H9 (cell line): ENCODE results near the gene VWA8. TPM values are rescaled to one million over a fixed set of nuclear protein-coding genes. Genes with fewer than 3 reads are reported as not detected.

Experiments used
- DNase-seq: peaks from one replicate; pipeline ENCODE4 v3.0.0-alpha.2; 2017
- H2AFZ ChIP-seq: one replicate; pipeline ENCODE4 v1.6.1; 2013; ENCODE audit warnings: mild to moderate bottlenecking, low read length, control low read depth, moderate library complexity
- H2AK5ac ChIP-seq: 2 replicates; pipeline ENCODE4 v1.6.1; 2013; ENCODE audit warnings: low read length, control low read depth, mixed read lengths; ENCODE audit not compliant: insufficient read length
- H2BK120ac ChIP-seq: one replicate; pipeline ENCODE4 v1.6.1; 2013; ENCODE audit warnings: low read depth, mild to moderate bottlenecking, low read length, control low read depth, inconsistent platforms; ENCODE audit not compliant: poor library complexity, severe bottlenecking
- H2BK12ac ChIP-seq: 2 replicates; pipeline ENCODE4 v1.6.1; 2013; ENCODE audit warnings: low read length, control low read depth, mixed read lengths, low read depth; ENCODE audit not compliant: insufficient read length
- H2BK15ac ChIP-seq: 2 replicates; pipeline ENCODE4 v1.6.1; 2013; ENCODE audit warnings: low read depth, low read length, control low read depth
- H2BK20ac ChIP-seq: one replicate; pipeline ENCODE4 v1.6.1; 2013; ENCODE audit warnings: low read depth, mild to moderate bottlenecking, low read length, control low read depth, inconsistent platforms; ENCODE audit not compliant: poor library complexity, severe bottlenecking
- H2BK5ac ChIP-seq: 2 replicates; pipeline ENCODE4 v1.6.1; 2013; ENCODE audit warnings: low read length, control low read depth, mixed read lengths; ENCODE audit not compliant: insufficient read length
- H3K14ac ChIP-seq: 2 replicates; pipeline ENCODE4 v1.6.1; 2013; ENCODE audit warnings: low read length, control low read depth; ENCODE audit not compliant: insufficient read depth
- H3K18ac ChIP-seq: 2 replicates; pipeline ENCODE4 v1.6.1; 2013; ENCODE audit warnings: low read depth, mild to moderate bottlenecking, mixed read lengths, low read length, control low read depth; ENCODE audit not compliant: insufficient read length
- H3K23ac ChIP-seq: 2 replicates; pipeline ENCODE4 v1.6.1; 2013; ENCODE audit warnings: low read length, control low read depth, mixed read lengths, low read depth; ENCODE audit not compliant: insufficient read length
- H3K23me2 ChIP-seq: 2 replicates; pipeline ENCODE4 v1.6.1; 2013; ENCODE audit warnings: low read depth, mild to moderate bottlenecking, mixed read lengths, low read length, control low read depth; ENCODE audit not compliant: insufficient read length, poor library complexity, severe bottlenecking
- H3K27ac ChIP-seq: 2 replicates; pipeline ENCODE4 v1.5.1; 2013; ENCODE audit warnings: low read length, control low read depth, mixed read lengths, low read depth; ENCODE audit not compliant: insufficient read length
- H3K27me3 ChIP-seq: 2 replicates; pipeline ENCODE4 v1.6.1; 2013; ENCODE audit warnings: low read length, control low read depth, inconsistent platforms; ENCODE audit not compliant: insufficient read depth
- H3K4ac ChIP-seq: 2 replicates; pipeline ENCODE4 v1.6.1; 2013; ENCODE audit warnings: low read depth, mild to moderate bottlenecking, control low read depth, inconsistent platforms, low read length, moderate library complexity
- H3K4me1 ChIP-seq: 2 replicates; pipeline ENCODE4 v1.6.1; 2013; ENCODE audit warnings: low read length, control low read depth, inconsistent platforms; ENCODE audit not compliant: insufficient read depth
- H3K4me2 ChIP-seq: 2 replicates; pipeline ENCODE4 v1.6.1; 2013; ENCODE audit warnings: low read length, control low read depth, mixed read lengths; ENCODE audit not compliant: insufficient read length, insufficient read depth
- H3K56ac ChIP-seq: 2 replicates; pipeline ENCODE4 v1.6.1; 2013; ENCODE audit warnings: low read depth, mild to moderate bottlenecking, mixed read lengths, low read length, control low read depth; ENCODE audit not compliant: insufficient read length
- H3K79me1 ChIP-seq: 2 replicates; pipeline ENCODE4 v1.6.1; 2013; ENCODE audit warnings: low read depth, mild to moderate bottlenecking, moderate library complexity, low read length, control low read depth, inconsistent platforms; ENCODE audit not compliant: insufficient read depth, poor library complexity, severe bottlenecking
- H3K79me2 ChIP-seq: 2 replicates; pipeline ENCODE4 v1.6.1; 2013; ENCODE audit warnings: low read length, control low read depth, inconsistent platforms; ENCODE audit not compliant: insufficient read depth
- H3K9ac ChIP-seq: 2 replicates; pipeline ENCODE4 v1.6.1; 2013; ENCODE audit warnings: low read length, control low read depth, mixed read lengths; ENCODE audit not compliant: insufficient read length; ENCODE audit errors: extremely low read depth
- H3K9me3 ChIP-seq: one replicate; pipeline ENCODE4 v1.6.1; 2013; ENCODE audit warnings: low read depth, low read length, inconsistent platforms; ENCODE audit not compliant: control insufficient read depth
- H3T11ph ChIP-seq: one replicate; pipeline ENCODE4 v1.6.1; 2013; ENCODE audit warnings: mild to moderate bottlenecking, low read length, control low read depth, inconsistent platforms
- H4K20me1 ChIP-seq: one replicate; pipeline ENCODE4 v1.6.1; 2013; ENCODE audit not compliant: control insufficient read depth, insufficient read length, insufficient read depth
- H4K5ac ChIP-seq: 2 replicates; pipeline ENCODE4 v1.6.1; 2013; ENCODE audit warnings: low read depth, mild to moderate bottlenecking, mixed read lengths, low read length, control low read depth; ENCODE audit not compliant: insufficient read length
- H4K8ac ChIP-seq: replicated peaks from 2 replicates; pipeline ENCODE4 v1.6.1; 2013; ENCODE audit warnings: low read length, control low read depth, mixed read lengths, low read depth; ENCODE audit not compliant: insufficient read length
- H4K91ac ChIP-seq: 2 replicates; pipeline ENCODE4 v1.6.1; 2013; ENCODE audit warnings: low read depth, mild to moderate bottlenecking, moderate library complexity, mixed read lengths, low read length, control low read depth; ENCODE audit not compliant: insufficient read length
- H3K27ac Mint-ChIP-seq, 3 experiments: 2 replicates in 2 of 3; 3 replicates in 1 of 3; pipeline ENCODE4 v1.8.0; 2020 to 2021; ENCODE audit warnings: mixed read lengths in 3 of 3, mild to moderate bottlenecking in 1 of 3, moderate library complexity in 1 of 3
- H3K27me3 Mint-ChIP-seq: 2 replicates; pipeline ENCODE4 v1.8.0; 2021; ENCODE audit warnings: low read depth, mild to moderate bottlenecking, moderate library complexity, mixed read lengths
- H3K36me3 Mint-ChIP-seq, 3 experiments: 2 replicates in 2 of 3; 3 replicates in 1 of 3; pipeline ENCODE4 v1.8.0; 2020 to 2021; ENCODE audit warnings: low read depth in 3 of 3, mixed read lengths in 3 of 3; ENCODE audit not compliant: insufficient read depth in 1 of 3
- H3K4me1 Mint-ChIP-seq, 2 experiments: 2 replicates each; pipeline ENCODE4 v1.8.0; 2020; ENCODE audit warnings: mixed read lengths in 2 of 2
- H3K4me3 Mint-ChIP-seq, 2 experiments: 2 replicates in 1 of 2; 3 replicates in 1 of 2; pipeline ENCODE4 v1.8.0; 2020 to 2021; ENCODE audit warnings: mild to moderate bottlenecking in 2 of 2, mixed read lengths in 2 of 2, moderate library complexity in 1 of 2
- H3K9me3 Mint-ChIP-seq, 2 experiments: 2 replicates in 1 of 2; 3 replicates in 1 of 2; pipeline ENCODE4 v1.8.0; 2020; ENCODE audit warnings: mild to moderate bottlenecking in 2 of 2, mixed read lengths in 2 of 2, moderate library complexity in 1 of 2
- CTCF ChIP-seq: fragments of 200-600 bp; sonication (generic); conservative IDR thresholded peaks from 3 replicates; pipeline ENCODE4 v1.8.0; 2021; ENCODE audit warnings: antibody characterized with exemption, mild to moderate bottlenecking
- WGBS: extraction: QIAGEN DNeasy Blood & Tissue Kit; methylation state at CpG from one replicate; pipeline ENCODE4 v1.1.7; 2013; ENCODE audit warnings: missing lambda C conversion rate, low lambda C conversion rate, mixed read lengths; ENCODE audit not compliant: insufficient read length; ENCODE audit errors: extremely low coverage; 5-methylcytosine and 5-hydroxymethylcytosine counted together
- total RNA-seq: library from RNA; stranded (reverse); gene quantifications from 2 replicates; pipeline ENCODE4 v1.2.1, GENCODE V29; 2021

VWA8 gene
- total RNA-seq, 1 experiment from 2014 or later, result 17.4 TPM

- no peaks in the 10 kb centered on the region for H4K20me1 ChIP-seq
- Mint-ChIP-seq H3K27me3 (peaks cover 4% of the 10 kb centered on the region; the same call in 1 of the 2 replicates), H3K27ac (no peak overlapping the region), H3K4me1 (peaks cover 10 to 11% of the 10 kb centered on the region in 2 experiments), H3K9me3 (no peaks in the 10 kb centered on the region), H3K36me3 (no peaks in the 10 kb centered on the region), H3K4me3 (no peak overlapping the region)
- H3K27ac ChIP-seq, result no peak overlapping the region
- no peak overlapping the region for H4K8ac ChIP-seq
- H3K14ac ChIP-seq, result no peak overlapping the region
- no peak overlapping the region for H2BK5ac ChIP-seq
- no peaks in the 10 kb centered on the region for H3K79me2 ChIP-seq
- no peak overlapping the region for H2BK120ac ChIP-seq
- H3K23me2 ChIP-seq, result no peaks in the 10 kb centered on the region
- DNase-seq, result no peak
- H2AK5ac ChIP-seq, result no peak overlapping the region
- H3K9me3 ChIP-seq, result no peaks in the 10 kb centered on the region
- H2AFZ ChIP-seq, result no peak overlapping the region
- no peak overlapping the region for H3K23ac ChIP-seq
- no peak overlapping the region for H3K4me2 ChIP-seq
- no peak overlapping the region for H3K9ac ChIP-seq
- H2BK20ac ChIP-seq, result no peak overlapping the region
- no CpG with 5 or more reads among the region's 1 CpG for WGBS
- no peaks in the 10 kb centered on the region for H3K27me3 ChIP-seq
- no peak overlapping the region for H3K4ac ChIP-seq
- H2BK12ac ChIP-seq, result no peak overlapping the region
- TF ChIP-seq CTCF, result no peak
- H3K79me1 ChIP-seq, result no peaks in the 10 kb centered on the region
- no peak overlapping the region for H2BK15ac ChIP-seq
- H3K18ac ChIP-seq, result no peak overlapping the region
- peaks cover 2% of the 10 kb centered on the region; the same call in 1 of the 2 replicates for H3K4me1 ChIP-seq
- H3T11ph ChIP-seq, result no peak overlapping the region
- H4K5ac ChIP-seq, result no peak overlapping the region
- no peak overlapping the region for H4K91ac ChIP-seq
- no peak overlapping the region for H3K56ac ChIP-seq
These were observed 5.8 kb upstream of the VWA8 start for GRCh38 chr13:41966671-41967070.
